Activated gamma-delta T cell (primary cell): ENCODE data around the gene MAD1L1.

Experiments used
- DNase-seq: peaks from one replicate; lab custom pipeline; 2025; lab: John Stamatoyannopoulos, UW

The MAD1L1 gene

DNA sequence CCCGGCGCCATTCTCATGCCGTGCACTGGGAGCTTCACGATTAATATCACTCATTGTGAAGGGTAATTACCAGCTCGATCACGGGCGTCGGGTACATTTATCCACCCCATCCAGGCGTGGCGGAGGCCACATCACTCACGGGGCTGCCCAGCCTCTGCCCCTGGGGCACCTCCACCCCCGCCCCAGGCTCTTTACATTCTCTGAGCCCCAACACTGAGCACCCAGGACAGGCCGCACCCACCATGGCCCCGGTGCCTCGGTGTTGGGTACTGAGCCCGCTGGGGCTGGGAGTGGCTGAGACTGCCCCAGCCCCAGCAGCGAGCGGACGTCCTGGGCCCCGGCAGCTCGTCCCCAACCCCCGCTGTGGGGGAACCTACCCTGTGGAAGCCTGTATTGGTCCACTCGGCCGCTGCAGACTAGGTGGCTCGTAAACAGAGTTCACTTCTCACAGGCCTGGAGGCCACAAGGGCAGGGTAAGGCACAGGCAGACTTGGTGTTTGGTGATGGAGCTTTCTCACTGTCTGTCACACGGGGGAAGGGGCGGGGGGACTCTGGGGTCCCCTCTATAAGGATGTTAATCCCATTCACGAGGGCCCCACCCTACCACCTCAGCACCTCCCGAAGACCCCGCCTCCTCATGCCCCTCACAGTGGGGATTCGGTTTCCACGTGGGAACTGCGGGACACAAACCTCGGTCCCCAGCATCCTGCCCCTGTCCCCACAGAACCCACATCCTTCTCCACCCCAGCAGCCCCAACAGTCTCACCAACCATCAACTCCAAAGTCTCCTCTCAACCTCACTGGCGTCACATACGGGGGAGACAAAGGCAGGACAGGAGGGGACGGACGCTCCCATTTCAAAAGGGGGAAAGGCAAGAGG, 378.5 kb downstream of the MAD1L1 start:
- DNase-seq = no peak

DNA sequence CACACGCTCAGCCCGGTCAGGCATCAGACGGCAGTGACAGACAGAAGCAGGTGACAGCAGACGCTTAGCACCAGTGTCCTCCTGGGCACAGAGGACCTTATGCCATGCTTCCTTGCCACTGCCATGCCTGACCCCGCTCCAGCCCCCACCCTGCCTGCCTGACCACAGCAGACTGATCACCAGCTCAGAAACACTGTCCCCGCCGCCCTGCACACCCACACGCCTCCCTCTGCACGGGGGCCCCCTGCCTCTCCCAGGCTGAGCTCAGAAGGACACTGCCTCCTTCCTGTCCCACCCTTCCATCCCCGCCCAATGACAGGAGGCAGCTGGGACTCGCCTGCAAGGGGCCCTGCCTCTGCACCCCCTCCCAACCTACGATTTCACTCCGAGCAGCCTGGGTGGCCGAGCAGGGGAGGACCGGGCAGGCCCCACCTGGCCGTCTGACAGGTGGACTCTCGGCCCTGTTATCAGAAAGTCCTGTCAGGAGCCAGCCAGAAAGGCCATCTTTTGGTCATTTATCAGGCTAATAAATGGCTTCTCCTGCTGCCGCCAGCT, 379.2 kb downstream of the MAD1L1 start:
- DNase-seq = no peak

- no peak for DNase-seq
These were observed 380.0 kb downstream of the MAD1L1 start for GRCh38 chr7:1852517-1853430.

DNA sequence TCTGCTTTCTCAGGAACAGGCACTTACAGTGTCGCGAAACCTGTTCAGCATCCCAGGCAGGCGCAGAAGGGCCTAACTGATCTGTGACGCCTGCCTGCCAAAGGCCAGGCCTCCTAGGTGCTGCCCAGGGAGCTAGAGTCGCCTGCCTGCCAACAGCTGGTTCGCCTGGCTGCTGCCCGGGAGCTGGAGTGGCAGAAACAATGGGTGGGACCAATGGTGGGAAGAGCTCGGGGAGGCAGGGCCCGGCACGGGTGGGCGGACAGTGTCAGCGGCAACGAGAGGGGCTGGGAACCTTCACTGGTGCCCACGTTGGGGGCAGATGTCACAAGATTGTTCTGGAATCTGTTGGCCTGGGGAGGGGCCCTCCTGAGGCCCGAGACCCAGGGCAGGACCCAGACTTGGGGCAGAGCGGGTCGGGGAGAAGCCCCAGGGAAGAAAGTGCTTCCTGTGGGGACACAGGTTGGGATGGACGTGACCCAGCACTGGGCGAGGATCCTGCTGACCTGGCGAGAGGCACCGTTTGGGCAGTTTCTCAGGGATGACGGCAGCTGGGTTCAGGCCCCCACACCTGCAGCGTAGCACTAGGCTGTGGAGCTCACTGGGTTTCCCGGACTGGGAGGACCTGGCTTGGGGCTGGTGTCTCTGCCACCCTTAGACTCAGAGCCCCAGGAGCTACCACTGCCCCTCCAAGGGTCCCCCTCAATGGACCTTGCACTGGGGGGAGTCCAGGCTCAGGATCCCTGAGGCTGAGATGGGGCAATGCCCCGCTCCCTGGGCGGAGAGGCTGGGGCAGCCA, 380.8 kb downstream of the MAD1L1 start:
- DNase-seq = no peak

GRCh38 chr7:1850976-1851571, 381.7 kb downstream of the MAD1L1 start:
- DNase-seq = no peak

DNA sequence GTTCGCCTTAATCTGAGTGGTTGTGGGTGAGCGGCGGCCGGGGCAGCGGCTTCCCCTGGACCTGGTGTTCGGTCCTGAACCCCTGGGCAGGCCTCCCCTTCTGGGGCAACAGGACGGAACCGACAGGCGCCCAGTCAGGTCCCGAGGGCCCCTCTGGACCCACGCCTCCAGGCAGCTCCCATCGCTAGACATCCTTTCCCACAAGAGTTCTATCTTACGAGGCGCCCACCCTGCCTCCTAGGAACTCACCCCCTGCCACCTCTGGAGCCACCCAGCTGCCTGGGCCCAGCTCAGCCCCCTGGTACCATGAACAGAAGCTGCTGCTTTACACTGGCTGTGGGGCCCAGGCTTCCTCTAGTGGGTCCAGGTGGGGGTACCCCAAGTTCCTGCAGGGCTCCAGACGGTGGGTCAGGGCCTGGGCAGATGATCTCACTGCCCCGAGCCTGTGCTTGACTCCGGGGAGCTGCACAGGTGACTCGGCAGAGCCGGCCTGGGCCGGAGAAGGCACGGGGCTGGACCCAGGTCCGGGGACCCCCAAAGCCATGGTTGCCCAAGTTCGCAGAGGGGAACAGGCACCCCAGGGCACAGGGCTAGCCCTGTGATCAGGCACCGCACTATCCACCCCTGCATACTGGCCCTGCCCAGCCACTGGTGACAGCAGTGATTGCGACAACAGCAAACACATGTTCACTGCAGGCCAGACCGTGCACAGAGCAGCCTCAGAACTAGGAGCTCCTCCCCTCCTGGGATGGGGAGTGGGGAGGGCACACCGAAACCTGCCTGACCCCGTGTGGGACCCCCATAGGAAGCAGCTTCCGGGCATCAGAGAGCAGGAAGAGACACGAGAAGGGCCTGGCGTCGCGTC, 382.4 kb downstream of the MAD1L1 start:
- DNase-seq = no peak

DNA sequence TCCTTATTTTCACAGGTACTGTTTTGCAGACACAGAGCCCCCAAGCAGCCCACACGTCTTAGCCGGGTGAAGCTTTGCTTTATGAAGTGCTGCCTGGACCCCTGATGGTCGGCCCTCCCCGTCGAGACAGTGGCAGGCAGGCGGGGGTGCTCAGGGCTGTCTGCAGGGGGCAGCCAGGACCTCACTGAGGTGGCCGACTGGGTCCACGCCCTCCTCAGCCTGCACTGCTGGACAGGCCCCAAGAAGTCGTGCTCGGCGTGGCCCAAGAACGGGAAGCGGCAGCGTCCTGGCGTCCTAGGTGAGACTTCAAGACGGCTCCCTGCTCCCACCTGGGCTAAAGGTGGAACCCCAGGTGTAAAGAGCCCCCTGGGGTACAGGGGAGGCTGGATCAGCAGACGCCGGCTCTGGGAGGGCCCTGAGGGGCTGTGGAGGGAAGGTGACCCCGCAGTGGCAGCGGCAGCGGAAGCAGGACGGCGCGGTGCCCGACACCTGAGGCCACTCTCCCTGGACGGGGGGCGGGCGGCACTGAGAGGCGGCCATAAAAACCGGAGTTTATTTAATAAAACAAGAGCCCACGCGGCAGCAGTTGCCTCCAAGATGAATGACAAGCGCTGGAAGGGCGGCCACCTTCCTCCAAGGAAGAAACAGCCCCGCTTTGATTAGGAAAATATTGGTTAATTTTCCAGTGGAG, 383.2 kb downstream of the MAD1L1 start:
- DNase-seq = no peak

DNA sequence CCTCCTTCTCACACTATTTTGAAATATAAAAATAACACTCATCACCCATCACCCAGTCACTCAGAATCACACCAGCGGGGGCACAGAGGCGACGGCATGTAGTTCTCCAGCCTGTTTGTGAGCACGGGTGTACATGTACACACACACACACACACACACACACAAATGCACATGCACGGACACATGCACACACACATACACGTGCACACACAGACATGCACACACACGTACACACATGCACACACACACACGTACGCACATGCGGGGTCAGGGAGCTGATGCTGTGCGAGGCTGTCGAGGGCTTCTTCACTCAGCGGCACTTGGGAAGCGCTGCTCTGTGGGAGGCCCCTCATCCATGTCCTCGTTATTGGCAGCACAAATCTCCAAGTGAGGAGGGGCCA, 383.8 kb downstream of the MAD1L1 start:
- no peak for DNase-seq

GRCh38 chr7:1848013-1848640, 384.6 kb downstream of the MAD1L1 start:
- DNase-seq = no peak

GRCh38 chr7:1847260-1848001, 385.3 kb downstream of the MAD1L1 start:
- no peak for DNase-seq

- no peak for DNase-seq
These were observed 386.2 kb downstream of the MAD1L1 start for GRCh38 chr7:1846331-1847065.

DNA sequence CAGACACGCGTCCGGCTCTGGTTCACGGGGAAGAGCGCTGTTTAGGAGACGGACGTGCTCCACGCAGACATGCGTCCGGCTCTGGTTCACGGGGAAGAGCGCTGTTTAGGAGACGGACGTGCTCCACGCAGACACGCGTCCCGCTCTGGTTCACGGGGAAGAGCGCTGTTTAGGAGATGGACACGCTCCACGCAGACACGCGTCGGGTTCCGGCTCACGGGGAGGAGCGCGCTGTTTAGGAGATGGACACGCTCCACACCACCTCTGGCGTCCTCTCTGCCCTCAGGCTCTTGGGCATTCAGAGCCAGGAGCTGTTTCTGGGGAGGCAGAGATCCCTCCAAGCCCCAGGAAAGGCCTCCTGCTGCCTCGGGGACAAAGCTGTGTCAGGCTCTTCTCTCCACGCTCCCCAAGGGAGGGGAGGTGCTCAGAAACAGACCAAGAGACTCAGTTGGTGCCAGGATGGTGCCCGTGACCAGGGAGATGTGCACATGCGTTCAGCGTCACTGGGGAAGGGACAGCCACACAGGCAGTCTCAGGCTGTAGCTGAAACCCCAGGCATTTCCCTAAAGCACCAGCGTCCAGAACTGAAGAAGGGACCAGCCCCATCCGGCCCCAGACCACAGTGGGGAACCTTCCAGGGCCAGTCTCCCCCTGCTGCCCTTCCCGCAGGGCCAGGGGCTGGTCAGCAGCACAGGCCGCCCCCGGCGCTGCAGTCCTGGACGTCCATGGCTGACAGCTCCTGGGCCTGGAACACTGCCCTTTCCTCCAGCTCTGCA, 387.0 kb downstream of the MAD1L1 start:
- DNase-seq = no peak

- DNase-seq = no peak
These were observed 387.8 kb downstream of the MAD1L1 start for GRCh38 chr7:1844951-1845390.

- DNase-seq = no peak
These were observed 388.3 kb downstream of the MAD1L1 start for GRCh38 chr7:1844336-1844950.

GRCh38 chr7:1843921-1844335, 388.8 kb downstream of the MAD1L1 start:
- no peak for DNase-seq

DNA sequence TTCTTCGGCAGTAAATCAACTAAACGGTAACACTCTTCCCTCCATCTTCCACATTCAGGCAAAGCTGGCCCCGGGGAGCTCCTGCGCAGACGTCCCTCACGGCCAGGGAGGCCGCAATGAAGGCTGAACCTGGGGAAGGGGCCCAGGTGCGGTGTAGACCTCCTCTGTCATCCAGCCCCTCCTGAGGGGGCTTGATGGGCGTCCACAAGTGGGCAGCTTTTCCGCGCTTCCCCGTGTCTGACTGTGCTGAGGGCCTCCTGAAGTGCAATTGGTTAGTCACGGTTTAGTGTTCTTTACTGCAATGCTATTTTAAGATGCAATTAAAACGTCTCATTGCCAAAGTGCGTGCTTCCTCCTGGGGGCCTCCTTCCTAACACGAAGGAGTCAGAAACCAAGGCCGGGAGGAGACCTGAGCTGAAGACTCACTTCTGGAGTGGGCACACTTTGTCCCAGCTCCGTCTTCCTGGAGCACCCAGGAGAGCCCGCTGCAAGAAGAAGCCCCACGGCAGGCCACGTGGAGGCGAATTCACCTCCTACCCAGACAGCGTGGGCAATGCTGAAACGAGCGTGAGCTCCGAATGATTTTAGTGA, 389.4 kb downstream of the MAD1L1 start:
- no peak for DNase-seq
